ENCODE measurements around the gene TNF. TPM values are rescaled to one million over a fixed set of nuclear protein-coding genes. Genes with fewer than 3 reads are reported as not detected.
A peak's percentile ranks its signal among the peaks of the same experiment; 100 is the strongest.

The TNF gene
- total and polyA plus RNA-seq, 4 experiments from 2014 or later: 3.9 to 28.2 (median 17.5) TPM

GRCh38 chr6:31621320-31621939 is 46.1 kb downstream of the TNF start:
- intact Hi-C loops (cut with micrococcal nuclease): no loop called here
- Mint-ChIP-seq H3K4me1 (peaks cover 20 to 37% (median 28%) of the 10 kb centered on the region in 4 donors), H3K27ac (peak overlapping the region; percentile 90 to 99 (median 96)), H3K36me3 (peaks cover 19 to 52% of the 10 kb centered on the region in 2 donors), H3K27me3 (no peaks in the 10 kb centered on the region), H3K4me3 (peak overlapping the region; percentile 85 to 95 (median 90)), H3K9me3 (no peaks in the 10 kb centered on the region)
- Histone ChIP-seq H3K27ac (ENCODE audit: low read depth, low read length) (peak overlapping the region; percentile 99), H3K36me3 (ENCODE audit: insufficient read depth, low read length) (peaks cover 36% of the 10 kb centered on the region), H3K27me3 (ENCODE audit: insufficient read depth, low read length) (no peaks in the 10 kb centered on the region), H3K4me3 (ENCODE audit: low read length in 2 of 2) (peak overlapping the region; percentile 83 to 93), H3K9me3 (ENCODE audit: control insufficient read depth in 1 of 2, low read length in 2 of 2) (no peaks in the 10 kb centered on the region), H3K4me1 (ENCODE audit: insufficient read depth, low read length) (peaks cover 20% of the 10 kb centered on the region)
- ChIA-PET CTCF (ENCODE audit: partially characterized antibody) (interaction anchor here (0.9 to 1.8 kb wide), 4 partner anchors 23 to 149 kb away, joined by 3 to 8 read pairs (median 4); partner anchors contain the start of gene GPANK1), POLR2A (ENCODE audit: partially characterized antibody) (interaction anchor here (0.8 to 4.5 kb wide), 19 partner anchors 18 to 351 kb away, joined by 3 to 66 read pairs (median 5); partner anchors contain the start of genes APOM, BAG6, C6orf47 and DDX39B)
- DNase-seq: peak in 2 of 5 donors; percentile 18 to 27

GRCh38 chr6:31621991-31622390 is 46.6 kb downstream of the TNF start:
- Histone ChIP-seq H3K36me3 (ENCODE audit: insufficient read depth, low read length) (peaks cover 42% of the 10 kb centered on the region), H3K9me3 (ENCODE audit: control insufficient read depth in 1 of 2, low read length in 2 of 2) (no peaks in the 10 kb centered on the region), H3K4me3 (ENCODE audit: low read length in 2 of 2) (peak overlapping the region in 1 of 2 donors; percentile 93), H3K27me3 (ENCODE audit: insufficient read depth, low read length) (no peaks in the 10 kb centered on the region), H3K4me1 (ENCODE audit: insufficient read depth, low read length) (peaks cover 19% of the 10 kb centered on the region), H3K27ac (ENCODE audit: low read depth, low read length) (peak overlapping the region; percentile 99)
- Mint-ChIP-seq H3K4me3 (peak overlapping the region; percentile 85 to 95 (median 90)), H3K4me1 (peaks cover 20 to 32% (median 25%) of the 10 kb centered on the region in 4 donors), H3K27me3 (no peaks in the 10 kb centered on the region), H3K36me3 (peaks cover 23 to 56% of the 10 kb centered on the region in 2 donors), H3K27ac (peak overlapping the region; percentile 90 to 99 (median 96)), H3K9me3 (no peaks in the 10 kb centered on the region)
- CTCF ChIA-PET (ENCODE audit: partially characterized antibody): interaction anchor here (0.9 to 1.8 kb wide), 7 partner anchors 12 to 148 kb away, joined by 3 to 8 read pairs (median 3); partner anchors contain the start of genes DDAH2 and GPANK1
- DNase-seq: no peak
- POLR2A ChIA-PET (ENCODE audit: partially characterized antibody): interaction anchor here (0.8 to 4.5 kb wide), 19 partner anchors 11 to 350 kb away, joined by 3 to 66 read pairs (median 5); partner anchors contain the start of genes BAG6, DDX39B, DXO and EHMT2
- intact Hi-C loops (cut with micrococcal nuclease): no loop called here

GRCh38 chr6:31622684-31623091 is 47.3 kb downstream of the TNF start:
- Mint-ChIP-seq H3K4me1 (peaks cover 20 to 31% (median 25%) of the 10 kb centered on the region in 4 donors), H3K9me3 (no peaks in the 10 kb centered on the region), H3K27me3 (no peaks in the 10 kb centered on the region), H3K4me3 (peak overlapping the region in 3 of 8 donors; percentile 1 to 92 (median 21)), H3K27ac (peak overlapping the region; percentile 16 to 99 (median 93)), H3K36me3 (peaks cover 30 to 63% of the 10 kb centered on the region in 2 donors)
- no peak for DNase-seq
- peaks cover 48% of the 10 kb centered on the region for H3K36me3 ChIP-seq (ENCODE audit: insufficient read depth, low read length)
- H3K4me3 ChIP-seq (ENCODE audit: low read length in 2 of 2): no peak overlapping the region
- intact Hi-C loops (cut with micrococcal nuclease): no loop called here
- peaks cover 19% of the 10 kb centered on the region for H3K4me1 ChIP-seq (ENCODE audit: insufficient read depth, low read length)
- POLR2A ChIA-PET (ENCODE audit: partially characterized antibody): interaction anchor here (0.6 to 4.5 kb wide), 16 partner anchors 10 to 554 kb away, joined by 3 to 66 read pairs (median 5); partner anchors contain the start of genes BAG6, DDX39B, EHMT2 and GPANK1
- peak overlapping the region; percentile 10 for H3K27ac ChIP-seq (ENCODE audit: low read depth, low read length)
- CTCF ChIA-PET (ENCODE audit: partially characterized antibody): interaction anchor here (0.6 to 1.8 kb wide), 8 partner anchors 11 to 241 kb away, joined by 3 to 8 read pairs (median 4); partner anchors contain the start of genes DDAH2 and GPANK1
- no peaks in the 10 kb centered on the region for H3K27me3 ChIP-seq (ENCODE audit: insufficient read depth, low read length)
- H3K9me3 ChIP-seq (ENCODE audit: control insufficient read depth in 1 of 2, low read length in 2 of 2): no peaks in the 10 kb centered on the region

- H3K36me3 Mint-ChIP-seq: peaks cover 37 to 77% of the 10 kb centered on the region in 2 donors
- no peaks in the 10 kb centered on the region for H3K27me3 ChIP-seq (ENCODE audit: insufficient read depth, low read length)
- peak overlapping the region in 1 of 7 donors; percentile 60 for H3K27ac Mint-ChIP-seq
- H3K9me3 ChIP-seq (ENCODE audit: control insufficient read depth in 1 of 2, low read length in 2 of 2): no peaks in the 10 kb centered on the region
- ChIA-PET CTCF (ENCODE audit: partially characterized antibody) (no interaction called here), POLR2A (ENCODE audit: partially characterized antibody) (interaction anchor here (0.8 to 4.5 kb wide), 3 partner anchors 15 to 42 kb away, joined by 3 to 66 read pairs (median 6); partner anchors contain the start of genes BAG6 and LTB)
- H3K4me3 ChIP-seq (ENCODE audit: low read length in 2 of 2): no peak overlapping the region
- H3K36me3 ChIP-seq (ENCODE audit: insufficient read depth, low read length): peaks cover 62% of the 10 kb centered on the region
- H3K27ac ChIP-seq (ENCODE audit: low read depth, low read length): no peak overlapping the region
- no peaks in the 10 kb centered on the region for H3K9me3 Mint-ChIP-seq
- no peak for DNase-seq
- H3K4me3 Mint-ChIP-seq: no peak overlapping the region
- peaks cover 20 to 31% (median 24%) of the 10 kb centered on the region in 4 donors for H3K4me1 Mint-ChIP-seq
- H3K4me1 ChIP-seq (ENCODE audit: insufficient read depth, low read length): peaks cover 19% of the 10 kb centered on the region
- intact Hi-C loops (cut with micrococcal nuclease): no loop called here
- no peaks in the 10 kb centered on the region for H3K27me3 Mint-ChIP-seq
Observed at GRCh38 chr6:31624070-31624469, 48.7 kb downstream of the TNF start.

GRCh38 chr6:31626952-31627351 is 51.6 kb downstream of the TNF start:
- Mint-ChIP-seq H3K9me3 (no peaks in the 10 kb centered on the region), H3K4me3 (no peak overlapping the region), H3K27ac (peak overlapping the region in 2 of 7 donors; percentile 44 to 72), H3K36me3 (peaks cover 56 to 92% of the 10 kb centered on the region in 2 donors), H3K4me1 (peaks cover 9 to 11% (median 10%) of the 10 kb centered on the region in 4 donors), H3K27me3 (no peaks in the 10 kb centered on the region)
- ChIA-PET CTCF (ENCODE audit: partially characterized antibody) (interaction anchor here (1.0 to 1.4 kb wide), 2 partner anchors 13 to 54 kb away, joined by 3 to 4 read pairs; partner anchors contain the start of gene LY6G5C), POLR2A (ENCODE audit: partially characterized antibody) (interaction anchor here (0.8 kb wide), 1 partner anchor 25 kb away, joined by 3 read pairs; the partner anchor contains the start of gene BAG6)
- intact Hi-C loops (cut with micrococcal nuclease): no loop called here
- Histone ChIP-seq H3K4me3 (ENCODE audit: low read length in 2 of 2) (no peak overlapping the region), H3K27ac (ENCODE audit: low read depth, low read length) (no peak overlapping the region), H3K9me3 (ENCODE audit: control insufficient read depth in 1 of 2, low read length in 2 of 2) (no peaks in the 10 kb centered on the region), H3K4me1 (ENCODE audit: insufficient read depth, low read length) (peaks cover 8% of the 10 kb centered on the region), H3K36me3 (ENCODE audit: insufficient read depth, low read length) (peaks cover 91% of the 10 kb centered on the region), H3K27me3 (ENCODE audit: insufficient read depth, low read length) (no peaks in the 10 kb centered on the region)
- no peak for DNase-seq

GRCh38 chr6:31627690-31628287 is 52.4 kb downstream of the TNF start:
- Mint-ChIP-seq H3K27ac (peak overlapping the region in 3 of 7 donors; percentile 24 to 59 (median 51)), H3K27me3 (no peaks in the 10 kb centered on the region), H3K9me3 (no peaks in the 10 kb centered on the region), H3K4me3 (no peak overlapping the region), H3K36me3 (peaks cover 57 to 90% of the 10 kb centered on the region in 2 donors), H3K4me1 (peaks cover under 1 to 4% (median 3%) of the 10 kb centered on the region in 4 donors)
- no peak for DNase-seq
- H3K36me3 ChIP-seq (ENCODE audit: insufficient read depth, low read length): peaks cover 95% of the 10 kb centered on the region
- no peaks in the 10 kb centered on the region for H3K27me3 ChIP-seq (ENCODE audit: insufficient read depth, low read length)
- no peaks in the 10 kb centered on the region for H3K4me1 ChIP-seq (ENCODE audit: insufficient read depth, low read length)
- ChIA-PET CTCF (ENCODE audit: partially characterized antibody) (interaction anchor here (1.0 kb wide), 1 partner anchor 53 kb away, joined by 4 read pairs; the partner anchor contains the start of gene LY6G5C), POLR2A (ENCODE audit: partially characterized antibody) (interaction anchor here (1.0 kb wide), 1 partner anchor 25 kb away, joined by 3 read pairs; no protein-coding TSS in a partner anchor)
- no peak overlapping the region for H3K4me3 ChIP-seq (ENCODE audit: low read length in 2 of 2)
- no peaks in the 10 kb centered on the region for H3K9me3 ChIP-seq (ENCODE audit: control insufficient read depth in 1 of 2, low read length in 2 of 2)
- intact Hi-C loops (cut with micrococcal nuclease): no loop called here
- H3K27ac ChIP-seq (ENCODE audit: low read depth, low read length): no peak overlapping the region

Measured in CD4-positive, alpha-beta memory T cell (primary cell).